RWPE1 (cell line): Measurements from ENCODE around the gene P3H4.

Source experiments
- CTCF ChIA-PET: fragments of 350-600 bp; sonication (Branson Sonifier 250); formaldehyde crosslinking; extraction: SDS; loops from one replicate; lab custom pipeline; 2021; lab: Yijun Ruan, JAX
- POLR2A ChIA-PET: fragments of 400-600 bp; formaldehyde crosslinking; extraction: SDS; loops from one replicate; lab custom pipeline; 2020; ENCODE audit warnings: antibody characterized with exemption; ENCODE audit not compliant: low non-redundant PET; lab: Yijun Ruan, JAX
- DNase-seq: peaks from one replicate; pipeline ENCODE4 v3.0.0; 2012; ENCODE audit warnings: low spot score
- H3K27ac ChIP-seq: fragments of 450-650 bp; 2 replicates; pipeline ENCODE4 v1.5.1; 2017
- TF ChIP-seq, protein P1 (sequence below): fragments of 450-650 bp; conservative IDR thresholded peaks from 2 replicates; pipeline ENCODE4 v1.5.1; 2017; ENCODE audit warnings: low read depth, mild to moderate bottlenecking

The P3H4 gene

GRCh38 chr17:41772586-41773189 is 39.1 kb downstream of the P3H4 start:
- no peak for DNase-seq
- ChIA-PET POLR2A (interaction anchor here (1.2 to 1.5 kb wide), 3 partner anchors 13 to 28 kb away, joined by 3 to 7 read pairs (median 5); partner anchors contain the start of gene JUP), CTCF (interaction anchor here (1.2 to 1.5 kb wide), 2 partner anchors 13 to 29 kb away, joined by 5 read pairs; no protein-coding TSS in a partner anchor)
- TF ChIP-seq, protein P1, sequence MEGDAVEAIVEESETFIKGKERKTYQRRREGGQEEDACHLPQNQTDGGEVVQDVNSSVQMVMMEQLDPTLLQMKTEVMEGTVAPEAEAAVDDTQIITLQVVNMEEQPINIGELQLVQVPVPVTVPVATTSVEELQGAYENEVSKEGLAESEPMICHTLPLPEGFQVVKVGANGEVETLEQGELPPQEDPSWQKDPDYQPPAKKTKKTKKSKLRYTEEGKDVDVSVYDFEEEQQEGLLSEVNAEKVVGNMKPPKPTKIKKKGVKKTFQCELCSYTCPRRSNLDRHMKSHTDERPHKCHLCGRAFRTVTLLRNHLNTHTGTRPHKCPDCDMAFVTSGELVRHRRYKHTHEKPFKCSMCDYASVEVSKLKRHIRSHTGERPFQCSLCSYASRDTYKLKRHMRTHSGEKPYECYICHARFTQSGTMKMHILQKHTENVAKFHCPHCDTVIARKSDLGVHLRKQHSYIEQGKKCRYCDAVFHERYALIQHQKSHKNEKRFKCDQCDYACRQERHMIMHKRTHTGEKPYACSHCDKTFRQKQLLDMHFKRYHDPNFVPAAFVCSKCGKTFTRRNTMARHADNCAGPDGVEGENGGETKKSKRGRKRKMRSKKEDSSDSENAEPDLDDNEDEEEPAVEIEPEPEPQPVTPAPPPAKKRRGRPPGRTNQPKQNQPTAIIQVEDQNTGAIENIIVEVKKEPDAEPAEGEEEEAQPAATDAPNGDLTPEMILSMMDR: no peak
- H3K27ac ChIP-seq: peak overlapping the region; percentile 97

DNA sequence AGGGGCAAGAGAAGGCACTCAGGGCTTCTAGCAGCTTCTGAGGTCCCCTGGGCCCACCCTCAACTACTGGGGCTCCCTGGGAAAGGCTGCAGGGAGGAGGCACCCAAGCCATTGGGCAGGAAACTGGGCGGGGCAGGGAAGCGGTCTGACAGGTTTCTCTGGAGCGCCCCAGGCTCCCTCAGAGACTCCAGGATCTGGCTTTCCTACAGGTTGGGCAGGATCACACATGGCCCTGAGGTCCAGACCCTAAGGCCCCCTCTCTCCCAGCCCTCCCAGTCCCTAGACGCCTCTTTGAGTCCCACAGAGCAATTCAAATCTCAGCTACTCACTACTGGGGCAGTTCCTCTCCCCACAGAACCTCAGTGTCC is 39.5 kb downstream of the P3H4 start:
- POLR2A ChIA-PET: interaction anchor here (1.2 kb wide), 1 partner anchor 14 kb away, joined by 3 read pairs; the partner anchor contains the start of gene JUP
- CTCF ChIA-PET: interaction anchor here (1.2 to 1.5 kb wide), 2 partner anchors 14 to 29 kb away, joined by 5 read pairs; no protein-coding TSS in a partner anchor
- peak; percentile 70 for DNase-seq
- H3K27ac ChIP-seq: peak overlapping the region; percentile 97
- TF ChIP-seq, protein P1: no peak

GRCh38 chr17:41771389-41772206 is 40.2 kb downstream of the P3H4 start:
- peak overlapping the region; percentile 97 for H3K27ac ChIP-seq
- no peak for DNase-seq
- POLR2A ChIA-PET: interaction anchor here (1.2 kb wide), 1 partner anchor 15 kb away, joined by 3 read pairs; the partner anchor contains the start of gene JUP
- TF ChIP-seq, protein P1: no peak
- CTCF ChIA-PET: interaction anchor here (1.2 to 1.5 kb wide), 2 partner anchors 14 to 30 kb away, joined by 5 read pairs; no protein-coding TSS in a partner anchor

DNA sequence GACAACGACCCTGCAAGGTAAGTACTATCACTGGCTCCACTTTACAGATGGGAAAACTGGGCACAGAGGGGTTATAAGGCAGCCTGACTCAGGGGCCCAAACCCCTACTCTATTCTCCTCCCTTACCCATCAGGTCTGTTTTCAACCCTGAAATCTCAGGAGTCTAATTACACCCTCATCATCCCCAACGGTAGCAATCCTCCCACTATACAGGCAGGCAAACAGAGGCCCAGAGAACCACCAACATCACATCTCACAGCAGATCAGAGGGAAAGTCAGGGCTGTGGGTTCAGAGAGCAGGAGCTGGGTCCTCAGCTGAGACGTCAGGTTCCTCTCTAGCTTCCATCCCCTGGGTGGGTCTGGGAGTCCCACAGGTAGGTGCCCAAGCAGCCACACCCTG is 41.8 kb downstream of the P3H4 start:
- TF ChIP-seq, protein P1: no peak
- H3K27ac ChIP-seq: peak overlapping the region; percentile 97
- ChIA-PET POLR2A (interaction anchor here (0.8 kb wide), 1 partner anchor 11 kb away, joined by 3 read pairs; no protein-coding TSS in a partner anchor), CTCF (interaction anchor here (1.6 kb wide), 1 partner anchor 31 kb away, joined by 4 read pairs; no protein-coding TSS in a partner anchor)
- no peak for DNase-seq

DNA sequence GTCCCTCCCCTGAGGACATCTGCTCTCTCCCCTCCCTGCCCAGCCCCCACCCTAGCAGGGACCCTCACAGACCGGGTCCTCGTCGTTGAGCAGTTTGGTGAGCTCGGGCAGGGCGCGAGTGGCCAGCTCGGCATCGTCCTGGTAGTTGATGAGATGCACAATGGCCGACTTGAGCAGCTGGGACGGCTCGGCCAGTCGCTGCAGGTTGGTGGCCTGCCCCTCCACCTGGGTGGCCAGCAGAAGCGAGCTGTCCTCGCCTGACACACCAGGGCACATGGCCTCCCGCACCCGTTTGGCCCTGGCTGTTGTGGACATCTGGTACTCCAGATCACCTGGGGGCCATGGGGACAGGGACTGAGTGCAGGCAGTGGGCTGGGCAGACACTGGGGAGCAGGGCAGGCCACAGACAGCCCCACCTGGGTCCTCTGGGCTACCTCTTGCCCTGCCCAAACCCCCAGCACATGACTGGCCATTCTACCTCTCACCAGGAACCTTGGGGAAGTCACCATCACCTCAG is 42.3 kb downstream of the P3H4 start:
- H3K27ac ChIP-seq: peak overlapping the region; percentile 20
- TF ChIP-seq, protein P1: no peak
- ChIA-PET CTCF (interaction anchor here (0.5 to 1.6 kb wide), 2 partner anchors 17 to 32 kb away, joined by 4 read pairs; partner anchors contain the start of gene JUP), POLR2A (interaction anchor here (0.8 kb wide), 1 partner anchor 11 kb away, joined by 3 read pairs; no protein-coding TSS in a partner anchor)
- no peak for DNase-seq
